ENCODE data around the gene MYO1B. TPM values are rescaled to one million over a fixed set of nuclear protein-coding genes. Genes with fewer than 3 reads are reported as not detected.

Gene MYO1B
- total and polyA plus RNA-seq, 10 of the 15 experiments (the other 5 are each of a cell fraction or from before 2014, with no cell fraction given) = 0.10 to 4.2 (median 1.6) TPM

DNA sequence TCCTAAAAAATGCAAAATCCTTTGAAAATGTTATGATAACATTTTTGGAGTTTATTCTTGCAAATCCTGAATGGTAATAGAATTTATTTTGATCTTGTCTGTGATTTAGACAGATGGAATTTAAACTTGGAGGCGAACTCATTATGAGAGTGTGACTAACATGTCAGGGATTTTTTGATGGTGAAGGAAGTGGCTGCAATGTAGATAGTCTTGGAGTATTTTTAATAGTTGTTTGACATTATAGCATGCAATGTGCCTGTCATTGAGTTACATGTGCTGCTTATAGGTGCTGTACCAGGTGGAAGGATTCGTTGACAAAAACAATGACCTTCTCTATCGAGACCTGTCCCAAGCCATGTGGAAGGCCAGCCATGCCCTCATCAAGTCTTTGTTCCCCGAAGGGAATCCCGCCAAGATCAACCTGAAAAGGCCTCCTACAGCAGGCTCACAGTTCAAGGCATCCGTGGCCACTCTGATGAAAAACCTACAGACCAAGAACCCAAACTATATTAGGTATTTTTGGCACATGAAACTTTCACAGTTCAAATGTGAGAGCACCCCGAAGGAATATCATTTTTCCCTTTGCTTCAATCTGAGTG lies 141.8 kb downstream of the MYO1B start:
- no peak overlapping the region for H3K27ac ChIP-seq (ENCODE audit: control insufficient read depth, insufficient read depth)
- RAD21 ChIA-PET (ENCODE audit: unreplicated experiment) = no interaction called here
- H3K4me1 ChIP-seq (ENCODE audit: control insufficient read depth, insufficient read depth, low read length) = no peaks in the 10 kb centered on the region
- in situ Hi-C loops (cut with MboI) = no loop called here
- no TSS peak for BruUV-seq (replicated peaks)
- POLR2A ChIA-PET = no interaction called here
- no peak overlapping the region for H3K4me2 ChIP-seq (ENCODE audit: control insufficient read depth, insufficient read depth)
- intact Hi-C loops (cut with micrococcal nuclease; ENCODE audit: unreplicated experiment) = no loop called here
- CTCF ChIA-PET = interaction anchor here (0.6 kb wide), 2 partner anchors 20 to 343 kb away, joined by 3 to 4 read pairs; no protein-coding TSS in a partner anchor
- no peaks in the 10 kb centered on the region for H4K20me1 ChIP-seq (ENCODE audit: control insufficient read depth, insufficient read depth)
- SMC1A ChIA-PET (ENCODE audit: uncharacterized antibody, unreplicated experiment) = no interaction called here
- FAIRE-seq = no peak
- no peak overlapping the region for H3K4me3 ChIP-seq
- DNase-seq (ENCODE audit: low read depth, low spot score) = no peak
- 24% methylated on average over 7 of the region's 7 CpGs for WGBS (ENCODE audit: insufficient coverage, insufficient replicate concordance, low lambda C conversion rate, missing lambda C conversion rate)
- no peaks in the 10 kb centered on the region for H3K27me3 ChIP-seq (replicated peaks in 1 of 2; ENCODE audit: control insufficient read depth in 2 of 2, insufficient read depth in 2 of 2, low read length in 1 of 2)
- no peak overlapping the region for H2AFZ ChIP-seq (ENCODE audit: control insufficient read depth, low read depth, low read length)
- H3K79me2 ChIP-seq (ENCODE audit: control insufficient read depth, insufficient read depth, low read length) = no peaks in the 10 kb centered on the region
- no peak for ATAC-seq
- no peaks in the 10 kb centered on the region for H3K36me3 ChIP-seq (ENCODE audit: control insufficient read depth in 2 of 2, insufficient read depth in 2 of 2, low read length in 1 of 2)
- no peak overlapping the region for H3K9ac ChIP-seq (ENCODE audit: control insufficient read depth, insufficient read depth, low read length)
- no peaks in the 10 kb centered on the region for H3K9me3 ChIP-seq (replicated peaks; ENCODE audit: control insufficient read depth, insufficient read depth, low read length)
- TF ChIP-seq, protein P1, sequence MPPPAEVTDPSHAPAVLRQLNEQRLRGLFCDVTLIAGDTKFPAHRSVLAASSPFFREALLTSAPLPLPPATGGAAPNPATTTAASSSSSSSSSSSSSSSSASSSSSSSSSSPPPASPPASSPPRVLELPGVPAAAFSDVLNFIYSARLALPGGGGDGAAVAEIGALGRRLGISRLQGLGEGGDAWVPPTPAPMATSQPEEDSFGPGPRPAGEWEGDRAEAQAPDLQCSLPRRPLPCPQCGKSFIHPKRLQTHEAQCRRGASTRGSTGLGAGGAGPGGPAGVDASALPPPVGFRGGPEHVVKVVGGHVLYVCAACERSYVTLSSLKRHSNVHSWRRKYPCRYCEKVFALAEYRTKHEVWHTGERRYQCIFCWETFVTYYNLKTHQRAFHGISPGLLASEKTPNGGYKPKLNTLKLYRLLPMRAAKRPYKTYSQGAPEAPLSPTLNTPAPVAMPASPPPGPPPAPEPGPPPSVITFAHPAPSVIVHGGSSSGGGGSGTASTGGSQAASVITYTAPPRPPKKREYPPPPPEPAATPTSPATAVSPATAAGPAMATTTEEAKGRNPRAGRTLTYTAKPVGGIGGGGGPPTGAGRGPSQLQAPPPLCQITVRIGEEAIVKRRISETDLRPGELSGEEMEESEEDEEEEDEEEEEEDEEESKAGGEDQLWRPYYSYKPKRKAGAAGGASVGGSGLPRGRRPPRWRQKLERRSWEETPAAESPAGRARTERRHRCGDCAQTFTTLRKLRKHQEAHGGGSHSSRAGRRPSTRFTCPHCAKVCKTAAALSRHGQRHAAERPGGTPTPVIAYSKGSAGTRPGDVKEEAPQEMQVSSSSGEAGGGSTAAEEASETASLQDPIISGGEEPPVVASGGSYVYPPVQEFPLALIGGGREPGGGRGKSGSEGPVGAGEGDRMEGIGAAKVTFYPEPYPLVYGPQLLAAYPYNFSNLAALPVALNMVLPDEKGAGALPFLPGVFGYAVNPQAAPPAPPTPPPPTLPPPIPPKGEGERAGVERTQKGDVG (CRISPR knock-in tag; IDR thresholded peaks at IDR 0.05) = no peak
- TF ChIP-seq STAT3 (IDR thresholded peaks at IDR 0.05; ENCODE audit: low read depth, low read length) (no peak), SUZ12 (IDR thresholded peaks at IDR 0.05; ENCODE audit: unreplicated experiment) (no peak), RELA (IDR thresholded peaks at IDR 0.05; ENCODE audit: borderline replicate concordance, partially characterized antibody) (no peak), HDGF (IDR thresholded peaks at IDR 0.05) (no peak), SMAD1 (IDR thresholded peaks at IDR 0.05; ENCODE audit: low read depth, partially characterized antibody) (no peak), CBX5 (IDR thresholded peaks at IDR 0.05; ENCODE audit: low read depth) (no peak), TBL1XR1 (IDR thresholded peaks at IDR 0.05; ENCODE audit: low read depth, low read length) (no peak), SUPT20H (IDR thresholded peaks at IDR 0.05; ENCODE audit: borderline replicate concordance, control insufficient read depth, low read depth, low read length) (no peak), CHD2 (IDR thresholded peaks at IDR 0.05; ENCODE audit: borderline replicate concordance, low read depth, low read length) (no peak), HCFC1 (IDR thresholded peaks at IDR 0.05; ENCODE audit: low read length) (no peak), ZBED1 (IDR thresholded peaks at IDR 0.05; ENCODE audit: borderline replicate concordance) (no peak), CEBPB (IDR thresholded peaks at IDR 0.05; ENCODE audit: borderline replicate concordance in 1 of 2, low read depth in 2 of 2, low read length in 2 of 2) (no peak), IKZF2 (IDR thresholded peaks at IDR 0.05) (no peak)
- TF ChIP-seq, protein P2, sequence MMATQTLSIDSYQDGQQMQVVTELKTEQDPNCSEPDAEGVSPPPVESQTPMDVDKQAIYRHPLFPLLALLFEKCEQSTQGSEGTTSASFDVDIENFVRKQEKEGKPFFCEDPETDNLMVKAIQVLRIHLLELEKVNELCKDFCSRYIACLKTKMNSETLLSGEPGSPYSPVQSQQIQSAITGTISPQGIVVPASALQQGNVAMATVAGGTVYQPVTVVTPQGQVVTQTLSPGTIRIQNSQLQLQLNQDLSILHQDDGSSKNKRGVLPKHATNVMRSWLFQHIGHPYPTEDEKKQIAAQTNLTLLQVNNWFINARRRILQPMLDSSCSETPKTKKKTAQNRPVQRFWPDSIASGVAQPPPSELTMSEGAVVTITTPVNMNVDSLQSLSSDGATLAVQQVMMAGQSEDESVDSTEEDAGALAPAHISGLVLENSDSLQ (IDR thresholded peaks at IDR 0.05) = no peak
- TF ChIP-seq, protein P3, sequence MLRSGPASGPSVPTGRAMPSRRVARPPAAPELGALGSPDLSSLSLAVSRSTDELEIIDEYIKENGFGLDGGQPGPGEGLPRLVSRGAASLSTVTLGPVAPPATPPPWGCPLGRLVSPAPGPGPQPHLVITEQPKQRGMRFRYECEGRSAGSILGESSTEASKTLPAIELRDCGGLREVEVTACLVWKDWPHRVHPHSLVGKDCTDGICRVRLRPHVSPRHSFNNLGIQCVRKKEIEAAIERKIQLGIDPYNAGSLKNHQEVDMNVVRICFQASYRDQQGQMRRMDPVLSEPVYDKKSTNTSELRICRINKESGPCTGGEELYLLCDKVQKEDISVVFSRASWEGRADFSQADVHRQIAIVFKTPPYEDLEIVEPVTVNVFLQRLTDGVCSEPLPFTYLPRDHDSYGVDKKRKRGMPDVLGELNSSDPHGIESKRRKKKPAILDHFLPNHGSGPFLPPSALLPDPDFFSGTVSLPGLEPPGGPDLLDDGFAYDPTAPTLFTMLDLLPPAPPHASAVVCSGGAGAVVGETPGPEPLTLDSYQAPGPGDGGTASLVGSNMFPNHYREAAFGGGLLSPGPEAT (IDR thresholded peaks at IDR 0.05; ENCODE audit: low read depth) = no peak
- TF ChIP-seq, protein P4, sequence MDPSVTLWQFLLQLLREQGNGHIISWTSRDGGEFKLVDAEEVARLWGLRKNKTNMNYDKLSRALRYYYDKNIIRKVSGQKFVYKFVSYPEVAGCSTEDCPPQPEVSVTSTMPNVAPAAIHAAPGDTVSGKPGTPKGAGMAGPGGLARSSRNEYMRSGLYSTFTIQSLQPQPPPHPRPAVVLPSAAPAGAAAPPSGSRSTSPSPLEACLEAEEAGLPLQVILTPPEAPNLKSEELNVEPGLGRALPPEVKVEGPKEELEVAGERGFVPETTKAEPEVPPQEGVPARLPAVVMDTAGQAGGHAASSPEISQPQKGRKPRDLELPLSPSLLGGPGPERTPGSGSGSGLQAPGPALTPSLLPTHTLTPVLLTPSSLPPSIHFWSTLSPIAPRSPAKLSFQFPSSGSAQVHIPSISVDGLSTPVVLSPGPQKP (IDR thresholded peaks at IDR 0.05; ENCODE audit: low read depth, low read length) = no peak

All from GM12878 (cell line).